ENCODE data around the gene AP1S3.

Gene AP1S3

GRCh38 chr2:223863491-223863890, 26.1 kb upstream of the AP1S3 start:
- no peak for TF ChIP-seq CSRNP3 (CRISPR knock-in tag; IDR thresholded peaks at IDR 0.05)
- no peak for TF ChIP-seq TCF4 (CRISPR knock-in tag; IDR thresholded peaks at IDR 0.05; ENCODE audit: borderline replicate concordance)
- TF ChIP-seq ZFP3 (CRISPR knock-in tag; IDR thresholded peaks at IDR 0.05) = no peak
- TF ChIP-seq CREB5 (CRISPR knock-in tag; IDR thresholded peaks at IDR 0.05; ENCODE audit: low read depth) = no peak
- TF ChIP-seq CSDC2 (CRISPR knock-in tag; IDR thresholded peaks at IDR 0.05) = no peak
- TF ChIP-seq ZNF70 (CRISPR knock-in tag; IDR thresholded peaks at IDR 0.05) = no peak
- ATAC-seq = no peak

GRCh38 chr2:223860809-223861738, 23.7 kb upstream of the AP1S3 start:
- ATAC-seq = peak; percentile 76
- no peak for TF ChIP-seq ESRRG (CRISPR knock-in tag; IDR thresholded peaks at IDR 0.05)
- TF ChIP-seq ZFP30 (CRISPR knock-in tag; IDR thresholded peaks at IDR 0.05) = no peak
- no peak for TF ChIP-seq ARNTL (CRISPR knock-in tag; IDR thresholded peaks at IDR 0.05; ENCODE audit: borderline replicate concordance, low read depth)
- TF ChIP-seq TSHZ2 (CRISPR knock-in tag; IDR thresholded peaks at IDR 0.05) = no peak
- no peak for TF ChIP-seq ZNF565 (CRISPR knock-in tag; conservative IDR thresholded peaks at IDR 0.05; ENCODE audit: low read depth)

GRCh38 chr2:223859070-223859469, 21.7 kb upstream of the AP1S3 start:
- TF ChIP-seq CREB5 (CRISPR knock-in tag; IDR thresholded peaks at IDR 0.05; ENCODE audit: low read depth) = no peak
- TF ChIP-seq OSR1 (CRISPR knock-in tag; IDR thresholded peaks at IDR 0.05) = no peak
- TF ChIP-seq SNAI2 (CRISPR knock-in tag; IDR thresholded peaks at IDR 0.05) = no peak
- no peak for ATAC-seq

GRCh38 chr2:223856584-223856983, 19.2 kb upstream of the AP1S3 start:
- TF ChIP-seq CSDC2 (CRISPR knock-in tag; IDR thresholded peaks at IDR 0.05) (no peak), ZFP3 (CRISPR knock-in tag; IDR thresholded peaks at IDR 0.05) (no peak), TCF4 (CRISPR knock-in tag; IDR thresholded peaks at IDR 0.05; ENCODE audit: borderline replicate concordance) (no peak), PPARA (CRISPR knock-in tag; IDR thresholded peaks at IDR 0.05; ENCODE audit: borderline replicate concordance) (no peak), TSHZ2 (CRISPR knock-in tag; IDR thresholded peaks at IDR 0.05) (no peak), GLIS3 (CRISPR knock-in tag; IDR thresholded peaks at IDR 0.05) (no peak), RARB (CRISPR knock-in tag; IDR thresholded peaks at IDR 0.05) (no peak), ZNF70 (CRISPR knock-in tag; IDR thresholded peaks at IDR 0.05) (no peak), ZNF565 (CRISPR knock-in tag; conservative IDR thresholded peaks at IDR 0.05; ENCODE audit: low read depth) (no peak), ESRRG (CRISPR knock-in tag; IDR thresholded peaks at IDR 0.05) (no peak), ZC3H10 (CRISPR knock-in tag; IDR thresholded peaks at IDR 0.05) (no peak), CREB5 (CRISPR knock-in tag; IDR thresholded peaks at IDR 0.05; ENCODE audit: low read depth) (no peak), BACH2 (CRISPR knock-in tag; IDR thresholded peaks at IDR 0.05; ENCODE audit: borderline replicate concordance) (no peak), ARNTL (CRISPR knock-in tag; IDR thresholded peaks at IDR 0.05; ENCODE audit: borderline replicate concordance, low read depth) (no peak), ZNF8 (CRISPR knock-in tag; IDR thresholded peaks at IDR 0.05) (no peak), OSR1 (CRISPR knock-in tag; IDR thresholded peaks at IDR 0.05) (no peak), ZFP30 (CRISPR knock-in tag; IDR thresholded peaks at IDR 0.05) (no peak)
- no peak for ATAC-seq

Measured in SK-N-SH treated with all-trans-retinoic acid at 6 μM for 48 hours (cell line).